Activated CD4-positive, alpha-beta T cell treated with anti-CD3 and anti-CD28 coated beads for 1 hour (primary cell): ENCODE results near the gene GPC6.
"Not testable (repeated sequence)": the region's sequence is repeated elsewhere in the genome, so short reads cannot be mapped to it uniquely, and the experiment has no call there.

Experiments
- DNase-seq: peaks from one replicate; pipeline ENCODE4 v3.0.0-alpha.2; 2020

Gene GPC6

DNA sequence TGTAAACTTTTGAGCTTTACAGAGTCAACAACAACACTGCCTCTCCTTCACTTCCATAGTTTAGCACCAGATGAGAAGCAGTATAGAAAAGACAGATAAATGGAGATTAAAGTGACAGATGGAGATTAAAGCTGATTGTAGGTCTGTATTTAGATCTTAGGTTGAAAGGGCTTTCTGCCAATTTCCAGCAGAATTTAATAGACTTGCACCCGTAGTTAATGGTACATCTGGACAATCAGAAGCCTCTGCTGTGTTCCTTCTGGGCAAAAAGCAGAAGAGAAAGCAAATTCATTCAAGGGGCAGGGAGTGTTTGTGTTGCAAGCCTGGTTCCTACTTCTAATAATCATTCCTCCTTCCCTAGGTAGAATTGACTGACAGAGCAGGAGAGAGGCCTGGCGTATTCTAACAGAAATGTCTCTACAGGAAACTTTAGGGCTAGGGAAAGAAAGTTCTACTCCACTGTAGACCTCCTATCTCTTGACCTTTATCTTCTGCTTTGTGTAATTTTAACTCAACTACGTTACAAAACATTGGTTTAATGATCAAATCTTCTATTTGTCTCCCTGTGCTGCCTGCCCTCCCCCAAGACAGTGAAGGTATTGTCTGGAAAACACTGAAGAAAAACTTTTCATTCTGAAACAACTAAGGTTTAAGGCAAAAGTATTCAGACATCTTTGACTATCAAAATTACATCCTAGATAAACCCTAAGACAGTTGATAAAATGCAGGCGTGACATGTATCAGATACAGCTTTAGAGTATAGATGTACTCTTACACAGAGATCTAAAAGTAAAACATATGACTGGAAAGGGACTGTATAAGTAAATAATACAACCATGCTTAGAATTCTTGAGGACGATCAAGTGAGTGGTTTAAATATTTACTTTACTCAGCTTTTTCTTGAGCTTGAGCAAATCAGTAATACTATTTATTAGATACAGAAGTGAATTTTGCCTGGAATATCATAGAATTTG is 44.4 kb downstream of the GPC6 start:
- DNase-seq = no peak

GRCh38 chr13:93279982-93280381 is 53.4 kb downstream of the GPC6 start:
- no peak for DNase-seq

GRCh38 chr13:93280688-93281087 is 54.1 kb downstream of the GPC6 start:
- no peak for DNase-seq

GRCh38 chr13:93283255-93283654 is 56.6 kb downstream of the GPC6 start:
- no peak for DNase-seq

DNA sequence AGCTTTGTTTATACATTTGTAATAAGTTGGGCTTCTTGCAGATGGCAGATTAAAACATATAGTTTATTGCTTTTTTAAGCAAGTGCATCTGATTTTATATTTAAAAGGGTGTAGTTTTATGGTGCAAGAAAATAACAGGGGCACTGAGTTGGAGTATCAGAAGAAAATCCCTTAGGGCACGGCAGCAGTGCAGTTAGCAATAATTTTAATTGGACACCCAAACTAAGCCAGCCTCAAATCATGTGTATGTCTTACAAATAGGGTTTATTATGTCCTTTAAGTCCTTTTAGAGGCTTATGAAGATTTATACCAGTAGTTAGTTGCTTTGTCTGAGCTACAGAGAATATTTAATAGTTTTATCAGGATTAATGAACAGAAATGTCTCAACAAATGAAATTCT is 57.5 kb downstream of the GPC6 start:
- no peak for DNase-seq

- DNase-seq = no peak
Measured at GRCh38 chr13:93286047-93286446, 59.4 kb downstream of the GPC6 start.

DNA sequence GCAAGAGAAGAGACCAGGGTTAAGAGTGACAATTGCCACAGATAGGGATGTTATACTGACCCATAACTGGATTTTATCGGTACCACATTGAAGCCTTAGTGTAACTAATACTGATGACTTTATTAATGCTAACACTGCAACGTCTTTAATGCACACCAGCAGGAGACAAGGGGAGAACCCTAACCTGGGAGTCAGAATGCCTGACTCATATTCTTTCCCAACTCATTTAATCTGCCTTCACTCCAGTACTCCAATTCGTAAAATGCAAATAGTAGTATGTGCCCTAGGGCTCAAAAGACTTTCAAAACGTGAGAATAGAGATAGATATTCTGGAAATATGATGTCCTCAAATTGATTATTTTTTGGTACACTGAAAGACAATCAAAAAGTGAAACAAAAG is 62.4 kb downstream of the GPC6 start:
- DNase-seq = no peak

DNA sequence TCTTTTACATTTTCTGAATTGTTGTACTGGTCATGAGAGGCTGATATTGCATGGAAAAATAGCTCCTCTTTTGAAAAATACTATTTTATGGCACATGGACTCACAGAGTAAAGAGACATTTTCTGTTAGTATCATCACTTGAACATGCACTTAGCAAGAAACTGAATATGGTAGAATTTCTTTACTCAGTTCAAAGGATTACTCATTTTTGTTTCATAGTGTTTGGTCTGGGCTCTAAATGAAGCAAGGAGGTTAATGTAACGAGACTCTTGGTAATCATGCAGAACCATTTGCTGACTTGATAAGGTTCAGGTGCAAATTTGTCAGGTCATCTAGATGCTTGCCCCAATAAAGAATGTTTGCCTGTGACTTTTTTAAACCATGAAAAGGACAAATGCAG is 63.2 kb downstream of the GPC6 start:
- no peak for DNase-seq

DNA sequence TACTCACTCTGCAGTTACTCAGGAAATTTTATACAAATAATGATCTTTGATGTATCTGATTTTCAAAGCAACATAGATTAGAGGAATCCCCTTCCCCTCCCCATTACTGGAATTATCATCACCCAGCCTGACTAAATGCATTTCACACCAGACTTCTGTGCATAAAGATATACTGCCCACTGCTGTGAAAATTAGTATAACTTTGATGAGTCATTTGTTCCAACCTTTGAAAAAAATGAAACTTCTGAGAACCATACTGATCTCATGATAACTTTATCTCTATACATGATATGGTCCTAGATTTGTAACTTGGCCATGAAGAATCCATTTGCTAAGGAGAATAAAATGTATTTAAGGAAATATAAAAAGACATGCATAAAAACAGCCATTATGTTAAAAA is 63.9 kb downstream of the GPC6 start:
- no peak for DNase-seq

DNA sequence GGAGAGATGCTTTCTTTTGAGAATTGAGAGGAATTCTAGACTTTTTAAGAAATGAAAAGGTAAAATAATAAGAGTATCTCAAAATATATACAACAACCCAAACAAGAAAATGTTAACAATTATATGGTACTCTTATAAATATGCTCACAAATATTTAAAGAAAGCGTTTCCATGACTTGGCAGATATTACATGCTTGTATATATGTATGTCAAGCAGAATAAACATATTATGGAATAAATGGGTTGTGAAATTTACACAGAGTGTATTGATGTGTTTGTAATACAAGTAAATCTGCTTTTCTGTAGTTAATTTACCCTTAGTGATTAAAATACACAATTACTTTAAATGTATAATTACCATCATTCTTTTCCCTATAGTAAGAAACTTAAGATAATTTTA is 65.8 kb downstream of the GPC6 start:
- DNase-seq = no peak

DNA sequence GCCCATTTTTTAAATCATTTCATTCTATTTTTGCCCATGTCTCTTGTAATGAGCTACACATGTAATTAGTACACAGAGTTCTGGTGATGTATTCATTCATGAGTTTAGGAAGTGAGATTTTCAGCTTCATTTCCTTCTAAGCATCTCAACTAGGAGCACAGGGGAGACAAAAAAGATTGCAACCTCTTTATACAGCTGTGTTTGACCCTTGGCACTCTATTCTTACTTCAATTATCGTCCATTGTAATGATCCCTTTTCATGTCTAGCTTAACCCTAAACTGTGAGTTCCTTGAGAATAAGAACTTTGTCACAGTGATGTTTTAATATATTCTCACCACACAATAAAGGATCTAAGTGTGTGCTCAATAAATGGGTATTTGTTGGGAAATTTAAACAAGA is 67.1 kb downstream of the GPC6 start:
- DNase-seq = no peak

GRCh38 chr13:93296584-93296983 is 70.0 kb downstream of the GPC6 start:
- DNase-seq = no peak

- DNase-seq = no peak
Measured at GRCh38 chr13:93298713-93299112, 72.1 kb downstream of the GPC6 start.

DNA sequence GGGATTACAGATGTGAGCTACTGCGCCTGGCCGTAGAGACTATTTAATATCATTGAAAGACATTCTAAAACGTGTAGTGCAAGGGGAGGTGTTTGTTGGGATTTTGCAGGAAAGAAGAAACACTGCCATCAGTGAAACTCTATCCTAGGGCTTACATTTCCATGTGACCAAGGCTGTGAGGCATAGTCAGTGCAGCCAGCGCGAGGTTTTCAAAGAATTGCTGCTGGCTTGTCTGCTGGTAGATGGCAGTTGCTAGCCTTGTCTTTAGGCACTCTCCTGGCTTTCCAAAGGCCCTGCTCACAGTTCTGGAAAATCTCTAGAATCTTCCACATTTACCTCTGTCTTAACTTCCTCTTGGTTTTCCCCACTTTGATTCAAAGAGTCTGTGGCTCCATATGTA is 77.5 kb downstream of the GPC6 start:
- no peak for DNase-seq

- DNase-seq = no peak
Measured at GRCh38 chr13:93304868-93305613, 78.4 kb downstream of the GPC6 start.

- no peak for DNase-seq
Measured at GRCh38 chr13:93305886-93306285, 79.3 kb downstream of the GPC6 start.

GRCh38 chr13:93307136-93307535 is 80.5 kb downstream of the GPC6 start:
- no peak for DNase-seq

DNA sequence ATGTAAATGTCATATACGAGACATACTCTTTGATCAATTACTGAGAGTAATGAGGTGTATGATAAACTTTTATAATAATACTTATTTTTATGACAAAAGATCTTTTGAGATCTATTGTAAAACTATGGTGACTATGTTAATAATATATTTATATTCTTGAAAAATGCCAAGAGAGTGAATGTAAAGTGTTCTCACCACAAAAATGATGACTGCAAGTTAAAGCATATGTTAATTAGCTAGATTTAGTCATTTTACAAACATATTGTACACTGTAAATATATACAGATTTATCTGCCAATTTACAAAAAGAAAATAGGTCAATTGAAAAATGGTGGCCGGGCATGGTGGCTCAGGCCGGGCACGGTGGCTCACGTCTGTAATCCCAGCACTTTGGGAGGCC is 81.0 kb downstream of the GPC6 start:
- DNase-seq = no peak

DNA sequence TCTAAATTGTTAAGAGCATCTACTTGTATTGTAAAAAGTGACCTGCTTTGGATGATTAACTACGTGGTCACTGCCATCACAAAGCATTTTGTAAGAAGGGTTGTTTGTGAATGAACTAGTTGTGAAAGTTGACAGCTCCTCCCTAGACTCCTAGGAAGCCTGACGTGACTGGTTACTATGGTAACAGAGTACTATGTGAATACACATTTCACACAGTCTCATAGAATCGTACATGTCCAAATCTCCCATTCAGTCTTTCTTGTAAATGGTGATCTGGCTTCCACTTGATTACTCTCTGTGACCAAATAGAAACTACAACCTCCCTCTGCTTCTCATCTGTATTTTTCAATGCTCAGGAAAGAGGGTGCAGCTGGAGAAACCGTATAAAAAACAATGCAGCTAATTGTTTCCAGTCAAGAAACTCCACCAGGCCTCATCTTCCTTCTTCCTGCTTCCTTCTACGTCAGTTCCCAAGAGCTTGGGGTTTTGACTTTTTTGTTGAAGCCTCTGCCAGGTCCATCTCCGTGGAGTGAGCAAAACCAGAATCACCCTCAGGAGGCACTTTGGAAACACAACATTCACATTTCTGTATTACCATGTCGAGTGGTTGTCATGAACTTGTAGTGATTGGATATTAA is 83.4 kb downstream of the GPC6 start:
- no peak for DNase-seq

DNA sequence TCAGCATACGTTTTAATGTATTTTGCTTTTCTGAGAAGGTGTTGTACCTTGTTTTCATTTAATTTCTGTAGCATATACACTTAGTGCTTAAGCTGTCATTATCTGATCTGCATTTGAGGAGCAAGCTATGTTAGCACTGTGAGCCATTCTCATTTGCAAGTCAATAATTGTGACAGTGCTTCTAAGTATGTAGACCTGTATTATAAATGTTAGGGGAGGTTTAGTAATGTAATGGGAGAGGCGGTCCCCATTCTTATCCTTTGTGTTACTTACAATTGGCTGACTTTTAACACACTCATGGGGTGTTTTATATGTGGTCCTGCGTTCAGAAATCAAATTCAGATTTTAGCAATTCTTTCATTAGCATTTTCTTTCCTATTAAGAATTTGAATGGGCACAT is 90.2 kb downstream of the GPC6 start:
- DNase-seq = no peak

DNA sequence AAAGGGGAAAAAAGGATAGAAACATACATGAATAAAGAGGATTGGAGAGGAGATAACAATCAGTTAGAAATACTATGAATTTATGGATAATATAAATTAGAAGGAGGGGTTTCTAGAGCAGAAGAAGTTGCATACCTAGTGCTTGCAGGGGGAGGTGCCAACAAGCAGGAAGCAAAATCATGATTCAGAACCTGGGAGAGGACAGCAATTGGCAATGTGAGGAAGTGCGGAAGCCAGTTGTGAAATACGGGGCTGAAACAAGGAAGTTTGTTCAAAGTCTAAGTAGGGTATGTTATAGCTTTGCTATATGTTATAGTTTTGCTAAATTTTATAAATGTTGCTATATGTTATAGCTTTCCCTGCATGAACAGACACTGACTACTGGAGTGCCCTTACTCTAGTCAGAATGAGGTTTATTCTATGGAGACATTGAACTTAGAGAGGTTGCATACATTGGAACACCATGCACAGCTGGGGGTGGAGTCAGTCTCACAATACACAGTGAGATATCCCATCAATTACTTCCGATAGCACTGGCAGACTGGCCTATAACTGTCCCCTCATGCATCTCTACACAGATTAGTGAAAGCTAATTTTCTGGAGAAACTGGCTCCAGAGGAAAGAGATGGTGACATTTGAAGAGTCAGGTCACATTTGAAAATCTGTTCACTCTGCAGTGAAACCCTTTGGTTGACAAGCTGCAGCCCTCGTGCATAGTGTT is 92.1 kb downstream of the GPC6 start:
- no peak for DNase-seq

GRCh38 chr13:93320942-93321341 is 94.3 kb downstream of the GPC6 start:
- DNase-seq = no peak

- DNase-seq = not testable (repeated sequence)
Measured at GRCh38 chr13:93323880-93324279, 97.3 kb downstream of the GPC6 start.
